H9 (cell line): ENCODE results near the gene FAM24A. TPM values are rescaled to one million over a fixed set of nuclear protein-coding genes. Genes with fewer than 3 reads are reported as not detected.

Source experiments
- DNase-seq: peaks from one replicate; pipeline ENCODE4 v3.0.0-alpha.2; 2017
- H2AFZ ChIP-seq: one replicate; pipeline ENCODE4 v1.6.1; 2013; ENCODE audit warnings: mild to moderate bottlenecking, low read length, control low read depth, moderate library complexity
- H2AK5ac ChIP-seq: 2 replicates; pipeline ENCODE4 v1.6.1; 2013; ENCODE audit warnings: low read length, control low read depth, mixed read lengths; ENCODE audit not compliant: insufficient read length
- H2BK120ac ChIP-seq: one replicate; pipeline ENCODE4 v1.6.1; 2013; ENCODE audit warnings: low read depth, mild to moderate bottlenecking, low read length, control low read depth, inconsistent platforms; ENCODE audit not compliant: poor library complexity, severe bottlenecking
- H2BK12ac ChIP-seq: 2 replicates; pipeline ENCODE4 v1.6.1; 2013; ENCODE audit warnings: low read length, control low read depth, mixed read lengths, low read depth; ENCODE audit not compliant: insufficient read length
- H2BK15ac ChIP-seq: 2 replicates; pipeline ENCODE4 v1.6.1; 2013; ENCODE audit warnings: low read depth, low read length, control low read depth
- H2BK20ac ChIP-seq: one replicate; pipeline ENCODE4 v1.6.1; 2013; ENCODE audit warnings: low read depth, mild to moderate bottlenecking, low read length, control low read depth, inconsistent platforms; ENCODE audit not compliant: poor library complexity, severe bottlenecking
- H2BK5ac ChIP-seq: 2 replicates; pipeline ENCODE4 v1.6.1; 2013; ENCODE audit warnings: low read length, control low read depth, mixed read lengths; ENCODE audit not compliant: insufficient read length
- H3K14ac ChIP-seq: 2 replicates; pipeline ENCODE4 v1.6.1; 2013; ENCODE audit warnings: low read length, control low read depth; ENCODE audit not compliant: insufficient read depth
- H3K18ac ChIP-seq: 2 replicates; pipeline ENCODE4 v1.6.1; 2013; ENCODE audit warnings: low read depth, mild to moderate bottlenecking, mixed read lengths, low read length, control low read depth; ENCODE audit not compliant: insufficient read length
- H3K23ac ChIP-seq: 2 replicates; pipeline ENCODE4 v1.6.1; 2013; ENCODE audit warnings: low read length, control low read depth, mixed read lengths, low read depth; ENCODE audit not compliant: insufficient read length
- H3K23me2 ChIP-seq: 2 replicates; pipeline ENCODE4 v1.6.1; 2013; ENCODE audit warnings: low read depth, mild to moderate bottlenecking, mixed read lengths, low read length, control low read depth; ENCODE audit not compliant: insufficient read length, poor library complexity, severe bottlenecking
- H3K27ac ChIP-seq: 2 replicates; pipeline ENCODE4 v1.5.1; 2013; ENCODE audit warnings: low read length, control low read depth, mixed read lengths, low read depth; ENCODE audit not compliant: insufficient read length
- H3K27me3 ChIP-seq: 2 replicates; pipeline ENCODE4 v1.6.1; 2013; ENCODE audit warnings: low read length, control low read depth, inconsistent platforms; ENCODE audit not compliant: insufficient read depth
- H3K4ac ChIP-seq: 2 replicates; pipeline ENCODE4 v1.6.1; 2013; ENCODE audit warnings: low read depth, mild to moderate bottlenecking, control low read depth, inconsistent platforms, low read length, moderate library complexity
- H3K4me1 ChIP-seq: 2 replicates; pipeline ENCODE4 v1.6.1; 2013; ENCODE audit warnings: low read length, control low read depth, inconsistent platforms; ENCODE audit not compliant: insufficient read depth
- H3K4me2 ChIP-seq: 2 replicates; pipeline ENCODE4 v1.6.1; 2013; ENCODE audit warnings: low read length, control low read depth, mixed read lengths; ENCODE audit not compliant: insufficient read length, insufficient read depth
- H3K56ac ChIP-seq: 2 replicates; pipeline ENCODE4 v1.6.1; 2013; ENCODE audit warnings: low read depth, mild to moderate bottlenecking, mixed read lengths, low read length, control low read depth; ENCODE audit not compliant: insufficient read length
- H3K79me1 ChIP-seq: 2 replicates; pipeline ENCODE4 v1.6.1; 2013; ENCODE audit warnings: low read depth, mild to moderate bottlenecking, moderate library complexity, low read length, control low read depth, inconsistent platforms; ENCODE audit not compliant: insufficient read depth, poor library complexity, severe bottlenecking
- H3K79me2 ChIP-seq: 2 replicates; pipeline ENCODE4 v1.6.1; 2013; ENCODE audit warnings: low read length, control low read depth, inconsistent platforms; ENCODE audit not compliant: insufficient read depth
- H3K9ac ChIP-seq: 2 replicates; pipeline ENCODE4 v1.6.1; 2013; ENCODE audit warnings: low read length, control low read depth, mixed read lengths; ENCODE audit not compliant: insufficient read length; ENCODE audit errors: extremely low read depth
- H3K9me3 ChIP-seq: one replicate; pipeline ENCODE4 v1.6.1; 2013; ENCODE audit warnings: low read depth, low read length, inconsistent platforms; ENCODE audit not compliant: control insufficient read depth
- H3T11ph ChIP-seq: one replicate; pipeline ENCODE4 v1.6.1; 2013; ENCODE audit warnings: mild to moderate bottlenecking, low read length, control low read depth, inconsistent platforms
- H4K20me1 ChIP-seq: one replicate; pipeline ENCODE4 v1.6.1; 2013; ENCODE audit not compliant: control insufficient read depth, insufficient read length, insufficient read depth
- H4K5ac ChIP-seq: 2 replicates; pipeline ENCODE4 v1.6.1; 2013; ENCODE audit warnings: low read depth, mild to moderate bottlenecking, mixed read lengths, low read length, control low read depth; ENCODE audit not compliant: insufficient read length
- H4K8ac ChIP-seq: replicated peaks from 2 replicates; pipeline ENCODE4 v1.6.1; 2013; ENCODE audit warnings: low read length, control low read depth, mixed read lengths, low read depth; ENCODE audit not compliant: insufficient read length
- H4K91ac ChIP-seq: 2 replicates; pipeline ENCODE4 v1.6.1; 2013; ENCODE audit warnings: low read depth, mild to moderate bottlenecking, moderate library complexity, mixed read lengths, low read length, control low read depth; ENCODE audit not compliant: insufficient read length
- H3K27ac Mint-ChIP-seq, 3 experiments: 2 replicates in 2 of 3; 3 replicates in 1 of 3; pipeline ENCODE4 v1.8.0; 2020 to 2021; ENCODE audit warnings: mixed read lengths in 3 of 3, mild to moderate bottlenecking in 1 of 3, moderate library complexity in 1 of 3
- H3K27me3 Mint-ChIP-seq: 2 replicates; pipeline ENCODE4 v1.8.0; 2021; ENCODE audit warnings: low read depth, mild to moderate bottlenecking, moderate library complexity, mixed read lengths
- H3K36me3 Mint-ChIP-seq, 3 experiments: 2 replicates in 2 of 3; 3 replicates in 1 of 3; pipeline ENCODE4 v1.8.0; 2020 to 2021; ENCODE audit warnings: low read depth in 3 of 3, mixed read lengths in 3 of 3; ENCODE audit not compliant: insufficient read depth in 1 of 3
- H3K4me1 Mint-ChIP-seq, 2 experiments: 2 replicates each; pipeline ENCODE4 v1.8.0; 2020; ENCODE audit warnings: mixed read lengths in 2 of 2
- H3K4me3 Mint-ChIP-seq, 2 experiments: 2 replicates in 1 of 2; 3 replicates in 1 of 2; pipeline ENCODE4 v1.8.0; 2020 to 2021; ENCODE audit warnings: mild to moderate bottlenecking in 2 of 2, mixed read lengths in 2 of 2, moderate library complexity in 1 of 2
- H3K9me3 Mint-ChIP-seq, 2 experiments: 2 replicates in 1 of 2; 3 replicates in 1 of 2; pipeline ENCODE4 v1.8.0; 2020; ENCODE audit warnings: mild to moderate bottlenecking in 2 of 2, mixed read lengths in 2 of 2, moderate library complexity in 1 of 2
- CTCF ChIP-seq: fragments of 200-600 bp; sonication (generic); conservative IDR thresholded peaks from 3 replicates; pipeline ENCODE4 v1.8.0; 2021; ENCODE audit warnings: antibody characterized with exemption, mild to moderate bottlenecking
- WGBS: extraction: QIAGEN DNeasy Blood & Tissue Kit; methylation state at CpG from one replicate; pipeline ENCODE4 v1.1.7; 2013; ENCODE audit warnings: missing lambda C conversion rate, low lambda C conversion rate, mixed read lengths; ENCODE audit not compliant: insufficient read length; ENCODE audit errors: extremely low coverage; 5-methylcytosine and 5-hydroxymethylcytosine counted together
- total RNA-seq: library from RNA; stranded (reverse); gene quantifications from 2 replicates; pipeline ENCODE4 v1.2.1, GENCODE V29; 2021

Gene FAM24A
- total RNA-seq, 1 experiment from 2014 or later = not detected

- no peaks in the 10 kb centered on the region for H3K79me1 ChIP-seq
- Mint-ChIP-seq H3K27ac (no peak overlapping the region), H3K9me3 (peaks cover 11 to 13% of the 10 kb centered on the region in 2 experiments; a peak in 4 of 5 replicates), H3K4me3 (peak overlapping the region; percentile 79; a peak in 3 of 5 replicates), H3K36me3 (peaks cover 0 to 24% (median 11%) of the 10 kb centered on the region in 3 experiments; a peak in 4 of 7 replicates), H3K27me3 (peaks cover 40% of the 10 kb centered on the region), H3K4me1 (peaks cover 11 to 18% of the 10 kb centered on the region in 2 experiments)
- H2AK5ac ChIP-seq = no peak overlapping the region
- H4K20me1 ChIP-seq = no peaks in the 10 kb centered on the region
- H2BK12ac ChIP-seq = no peak overlapping the region
- no peak overlapping the region for H3K18ac ChIP-seq
- H3K9ac ChIP-seq = no peak overlapping the region
- H4K5ac ChIP-seq = no peak overlapping the region
- H3K14ac ChIP-seq = no peak overlapping the region
- H3K9me3 ChIP-seq = no peaks in the 10 kb centered on the region
- H3K56ac ChIP-seq = no peak overlapping the region
- no peak for TF ChIP-seq CTCF
- no peak overlapping the region for H2BK15ac ChIP-seq
- no peak for DNase-seq
- WGBS = no CpG with 5 or more reads among the region's 13 CpGs
- no peak overlapping the region for H4K91ac ChIP-seq
- no peaks in the 10 kb centered on the region for H3K79me2 ChIP-seq
- H3K4ac ChIP-seq = no peak overlapping the region
- H3K4me1 ChIP-seq = no peaks in the 10 kb centered on the region
- no peak overlapping the region for H2BK120ac ChIP-seq
- H3K27ac ChIP-seq = no peak overlapping the region
- H2AFZ ChIP-seq = no peak overlapping the region
- peaks cover 4% of the 10 kb centered on the region for H3K23me2 ChIP-seq
- no peak overlapping the region for H4K8ac ChIP-seq
- no peak overlapping the region for H3K23ac ChIP-seq
- no peak overlapping the region for H3T11ph ChIP-seq
- H3K4me2 ChIP-seq = peak overlapping the region; percentile 24
- no peak overlapping the region for H2BK5ac ChIP-seq
- H2BK20ac ChIP-seq = no peak overlapping the region
- peaks cover 4% of the 10 kb centered on the region; the same call in 1 of the 2 replicates for H3K27me3 ChIP-seq
Observed at GRCh38 chr10:122954731-122955050, 44.3 kb downstream of the FAM24A start.
